PC-9 (cell line): ENCODE results near the gene CDH15.

Source experiments
- EZH2 ChIP-seq: fragments of 200-600 bp; sonication (generic); IDR thresholded peaks from 2 replicates; pipeline ENCODE4 v1.8.0; 2017; ENCODE audit warnings: antibody characterized with exemption, low read depth
- TF ChIP-seq, protein P1 (sequence below): fragments of 200-600 bp; sonication (generic); conservative IDR thresholded peaks from 2 replicates; pipeline ENCODE4 v1.6.1; 2017; ENCODE audit warnings: mixed run types, antibody characterized with exemption, mild to moderate bottlenecking, moderate library complexity

DNA sequence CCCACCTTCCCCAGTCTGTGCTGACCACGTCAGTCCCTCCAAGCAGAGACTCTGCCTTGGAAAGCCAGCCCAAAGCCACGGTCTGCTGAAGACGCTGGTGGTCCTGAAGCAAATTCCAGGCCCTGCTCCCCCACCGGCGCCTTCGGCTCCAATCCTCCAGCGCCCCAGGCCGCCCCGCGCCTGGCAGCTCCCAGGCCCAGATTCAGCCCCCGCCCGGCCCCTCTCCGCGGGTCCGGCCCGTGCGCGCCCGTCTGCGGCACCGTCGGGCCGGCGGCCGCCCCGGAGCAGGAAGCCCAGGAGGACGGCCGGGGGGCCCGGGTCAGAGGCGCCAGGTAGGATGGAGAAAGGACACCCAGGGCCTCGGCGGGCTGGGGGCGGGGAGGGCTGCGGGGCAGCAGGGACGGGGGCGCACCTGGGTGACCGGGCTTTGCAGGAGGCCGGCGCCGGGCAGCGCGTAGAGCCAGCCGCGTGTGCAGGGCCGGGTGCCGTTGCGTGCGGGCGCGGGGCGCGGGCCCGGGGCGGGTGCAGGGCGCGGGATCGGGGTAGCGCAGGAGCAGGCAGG is 29.4 kb downstream of the CDH15 start:
- 0 out of 2 replicates have a peak, but pooled peaks have one; percentile 67 for TF ChIP-seq EZH2
- TF ChIP-seq, protein P1, sequence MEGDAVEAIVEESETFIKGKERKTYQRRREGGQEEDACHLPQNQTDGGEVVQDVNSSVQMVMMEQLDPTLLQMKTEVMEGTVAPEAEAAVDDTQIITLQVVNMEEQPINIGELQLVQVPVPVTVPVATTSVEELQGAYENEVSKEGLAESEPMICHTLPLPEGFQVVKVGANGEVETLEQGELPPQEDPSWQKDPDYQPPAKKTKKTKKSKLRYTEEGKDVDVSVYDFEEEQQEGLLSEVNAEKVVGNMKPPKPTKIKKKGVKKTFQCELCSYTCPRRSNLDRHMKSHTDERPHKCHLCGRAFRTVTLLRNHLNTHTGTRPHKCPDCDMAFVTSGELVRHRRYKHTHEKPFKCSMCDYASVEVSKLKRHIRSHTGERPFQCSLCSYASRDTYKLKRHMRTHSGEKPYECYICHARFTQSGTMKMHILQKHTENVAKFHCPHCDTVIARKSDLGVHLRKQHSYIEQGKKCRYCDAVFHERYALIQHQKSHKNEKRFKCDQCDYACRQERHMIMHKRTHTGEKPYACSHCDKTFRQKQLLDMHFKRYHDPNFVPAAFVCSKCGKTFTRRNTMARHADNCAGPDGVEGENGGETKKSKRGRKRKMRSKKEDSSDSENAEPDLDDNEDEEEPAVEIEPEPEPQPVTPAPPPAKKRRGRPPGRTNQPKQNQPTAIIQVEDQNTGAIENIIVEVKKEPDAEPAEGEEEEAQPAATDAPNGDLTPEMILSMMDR: no peak
